Transverse colon (tissue), 4 donors: ENCODE results near the gene OTOG.

Experiments
- CTCF ChIP-seq, 5 experiments: fragments of 200-600 bp in 3 of 5; fragments of 450-650 bp in 2 of 5; sonication (generic) in 3 of 5; IDR thresholded peaks; 1 replicate in 2 of 5; 2 replicates in 3 of 5; pipeline ENCODE4 v1.5.1; 2016 to 2017; ENCODE audit warnings: antibody characterized with exemption in 5 of 5, inconsistent platforms in 3 of 5, mild to moderate bottlenecking in 2 of 5, moderate library complexity in 1 of 5
- EP300 ChIP-seq: sonication (generic); formaldehyde crosslinking; IDR thresholded peaks from one replicate; pipeline ENCODE4 v1.6.1; 2017; ENCODE audit warnings: antibody characterized with exemption, low read depth
- POLR2A ChIP-seq: fragments of 450-650 bp; IDR thresholded peaks from one replicate; pipeline ENCODE4 v1.6.1; 2016; ENCODE audit warnings: antibody characterized with exemption, mild to moderate bottlenecking, moderate library complexity
- POLR2AphosphoS5 ChIP-seq, 3 donors: sonication (generic); formaldehyde crosslinking; IDR thresholded peaks; one replicate each; pipeline ENCODE4 v1.6.1; 2016; ENCODE audit warnings: antibody characterized with exemption in 3 of 3

GRCh38 chr11:17696741-17697140 is 149.7 kb downstream of the OTOG start:
- TF ChIP-seq POLR2A, result no peak
- no peak for TF ChIP-seq EP300
- TF ChIP-seq CTCF (IDR thresholded peaks at IDR 0.05), result no peak
- TF ChIP-seq POLR2AphosphoS5 (IDR thresholded peaks at IDR 0.05), result no peak
